Measurements from ENCODE around the gene AK2.
"Not testable (repeated sequence)": the region's sequence is repeated elsewhere in the genome, so short reads cannot be mapped to it uniquely, and the experiment has no call there.

GRCh38 chr1:33064284-33064683 lies 27.6 kb upstream of the AK2 start:
- not testable (repeated sequence) for TF ChIP-seq CTCF (conservative IDR thresholded peaks at IDR 0.05); EZH2 (IDR thresholded peaks at IDR 0.05; ENCODE audit: low read depth)
